Stomach (tissue), 9 donors: Measurements from ENCODE around the gene ANXA2R. TPM values are rescaled to one million over a fixed set of nuclear protein-coding genes. Genes with fewer than 3 reads are reported as not detected.
"Not testable (repeated sequence)": the region's sequence is repeated elsewhere in the genome, so short reads cannot be mapped to it uniquely, and the experiment has no call there.

Experiments
- DNase-seq, 2 donors: peaks; one replicate each; pipeline versions ENCODE4 v3.0.0 to v3.0.0-alpha.2; 2013 to 2019
- H3K27ac ChIP-seq, 5 donors: fragments of 200-600 bp in 4 of 5; sonication (generic) in 4 of 5; one replicate each; pipeline ENCODE4 v1.5.1; 2013 to 2019; ENCODE audit warnings: mild to moderate bottlenecking in 1 of 5, moderate library complexity in 1 of 5
- H3K27me3 ChIP-seq, 3 donors: fragments of 200-600 bp; sonication (generic); one replicate each; pipeline ENCODE4 v1.5.1; 2017 to 2019; ENCODE audit warnings: mixed run types in 1 of 3
- H3K36me3 ChIP-seq, 4 donors: fragments of 200-600 bp; sonication (generic); 1 replicate in 3 of 4; 2 replicates in 1 of 4; pipeline ENCODE4 v1.5.1; 2016 to 2019
- H3K4me1 ChIP-seq, 4 donors: fragments of 200-600 bp; sonication (generic); one replicate each; pipeline ENCODE4 v1.5.1; 2016 to 2019
- H3K4me3 ChIP-seq, 4 donors: fragments of 200-600 bp; sonication (generic) in 3 of 4; one replicate each; pipeline ENCODE4 v1.5.1; 2016 to 2019; ENCODE audit warnings: mild to moderate bottlenecking in 1 of 4
- H3K9me3 ChIP-seq, 4 donors: fragments of 200-600 bp; sonication (generic); one replicate each; pipeline ENCODE4 v1.5.1; 2016 to 2019
- EP300 ChIP-seq: sonication (generic); formaldehyde crosslinking; IDR thresholded peaks from one replicate; pipeline ENCODE4 v1.6.1; 2017; ENCODE audit warnings: antibody characterized with exemption
- POLR2A ChIP-seq, 4 donors: fragments of 450-650 bp; IDR thresholded peaks; one replicate each; pipeline ENCODE4 v1.6.1; 2016; ENCODE audit warnings: antibody characterized with exemption in 4 of 4, control low read depth in 2 of 4, mild to moderate bottlenecking in 1 of 4, moderate library complexity in 1 of 4
- POLR2AphosphoS5 ChIP-seq, 3 donors: sonication (generic); formaldehyde crosslinking; IDR thresholded peaks; one replicate each; pipeline ENCODE4 v1.6.1; 2016; ENCODE audit warnings: antibody characterized with exemption in 3 of 3
- WGBS, 5 donors: extraction: QIAGEN DNeasy Blood & Tissue Kit in 3 of 5; methylation state at CpG; one replicate each; pipeline versions ENCODE4 v1.1.5 to v1.1.7; 2013 to 2018; 5-methylcytosine and 5-hydroxymethylcytosine counted together
- intact Hi-C: fragments of 100-400 bp; cut with DNase I; formaldehyde crosslinking; loops from one replicate; pipeline ENCODE4 v1.15.1; 2023; ENCODE audit warnings: low total_unique reads
- polyA plus RNA-seq, 3 donors: library from polyadenylated mRNA; stranded (reverse); fragments of 200-250 nt; gene quantifications; one replicate each; pipeline ENCODE4 v1.2.3, GENCODE V29; 2013
- total RNA-seq, 5 donors: library from RNA; depleted of rRNA; stranded (reverse); fragments of >200 nt; gene quantifications; one replicate each; pipeline versions ENCODE4 v1.1.0 to v1.2.3, GENCODE V29; 2014 to 2016
- TF ChIP-seq, protein P1 (sequence below), 7 experiments: fragments of 450-650 bp in 4 of 7; fragments of 200-600 bp in 3 of 7; sonication (generic) in 3 of 7; IDR thresholded peaks; one replicate each; pipeline ENCODE4 v1.5.1; 2016 to 2019; ENCODE audit warnings: antibody characterized with exemption in 7 of 7, control low read depth in 2 of 7, mild to moderate bottlenecking in 1 of 7
- donor health status: healthy with polysubstance abuse.
- donor health status: Bipolar disorder and iron deficiency.
- donor health status: healthy.

ANXA2R gene
- total and polyA plus RNA-seq, 8 donors = 0.76 to 7.5 (median 2.2) TPM; not detected in 1

DNA sequence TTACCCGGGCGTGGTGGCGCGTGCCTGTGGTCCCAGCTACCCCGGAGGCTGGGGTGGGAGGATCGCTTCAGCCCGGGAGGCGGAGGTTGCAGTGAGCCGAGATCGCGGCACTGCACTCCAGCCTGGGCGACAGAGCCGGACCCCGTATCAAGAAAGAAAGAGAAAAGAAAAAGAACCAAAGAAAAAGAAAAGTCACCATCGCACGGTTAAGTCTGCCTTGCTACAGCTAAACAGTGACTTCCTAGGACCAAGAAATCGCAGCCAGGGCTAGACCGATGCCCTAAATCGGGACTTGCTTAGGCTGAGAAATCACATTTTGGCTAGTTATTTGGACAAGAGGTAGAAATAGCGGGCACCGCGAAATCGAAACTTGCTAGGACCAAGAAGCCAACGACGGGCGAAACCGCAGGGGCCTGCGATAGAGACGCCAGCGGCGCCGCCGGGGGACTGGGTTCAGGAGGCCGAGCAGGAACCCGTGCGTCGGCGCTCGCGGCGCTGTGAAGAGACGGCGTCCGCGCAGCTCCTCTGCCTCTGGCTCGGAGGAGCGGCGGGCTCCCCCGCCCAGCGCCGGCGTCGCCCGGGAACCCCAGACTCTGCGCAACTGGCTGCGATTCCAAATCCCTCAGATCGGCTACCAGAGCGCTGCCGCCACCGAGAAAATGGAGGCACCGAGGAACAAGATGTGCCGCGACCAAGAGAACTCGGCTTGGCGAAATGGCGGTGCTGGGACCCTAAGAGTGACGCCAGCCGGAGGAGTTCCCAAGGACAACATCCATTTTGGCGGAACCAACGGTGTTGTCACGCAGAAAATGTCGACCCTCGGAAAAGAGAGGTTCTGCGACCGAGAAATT lies 26.1 kb upstream of the ANXA2R start:
- Histone ChIP-seq H3K4me1 (peaks cover 18 to 48% (median 45%) of the 10 kb centered on the region in 4 donors), H3K9me3 (no peaks in the 10 kb centered on the region), H3K27ac (peak overlapping the region; percentile 94 to 100 (median 98)), H3K36me3 (peaks cover 5 to 16% (median 12%) of the 10 kb centered on the region in 4 donors), H3K27me3 (no peaks in the 10 kb centered on the region), H3K4me3 (peak overlapping the region; percentile 66 to 86 (median 81))
- WGBS, 5 donors = 0% methylated on average over 45 to 75 of the region's 75 CpGs
- DNase-seq = peak; percentile 82 to 89
- TF ChIP-seq POLR2A (IDR thresholded peaks at IDR 0.05) = no peak
- peak in 2 of 3 donors; percentile 4 to 39 for TF ChIP-seq POLR2AphosphoS5 (IDR thresholded peaks at IDR 0.05)
- no peak for TF ChIP-seq EP300
- TF ChIP-seq, protein P1, sequence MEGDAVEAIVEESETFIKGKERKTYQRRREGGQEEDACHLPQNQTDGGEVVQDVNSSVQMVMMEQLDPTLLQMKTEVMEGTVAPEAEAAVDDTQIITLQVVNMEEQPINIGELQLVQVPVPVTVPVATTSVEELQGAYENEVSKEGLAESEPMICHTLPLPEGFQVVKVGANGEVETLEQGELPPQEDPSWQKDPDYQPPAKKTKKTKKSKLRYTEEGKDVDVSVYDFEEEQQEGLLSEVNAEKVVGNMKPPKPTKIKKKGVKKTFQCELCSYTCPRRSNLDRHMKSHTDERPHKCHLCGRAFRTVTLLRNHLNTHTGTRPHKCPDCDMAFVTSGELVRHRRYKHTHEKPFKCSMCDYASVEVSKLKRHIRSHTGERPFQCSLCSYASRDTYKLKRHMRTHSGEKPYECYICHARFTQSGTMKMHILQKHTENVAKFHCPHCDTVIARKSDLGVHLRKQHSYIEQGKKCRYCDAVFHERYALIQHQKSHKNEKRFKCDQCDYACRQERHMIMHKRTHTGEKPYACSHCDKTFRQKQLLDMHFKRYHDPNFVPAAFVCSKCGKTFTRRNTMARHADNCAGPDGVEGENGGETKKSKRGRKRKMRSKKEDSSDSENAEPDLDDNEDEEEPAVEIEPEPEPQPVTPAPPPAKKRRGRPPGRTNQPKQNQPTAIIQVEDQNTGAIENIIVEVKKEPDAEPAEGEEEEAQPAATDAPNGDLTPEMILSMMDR (IDR thresholded peaks at IDR 0.05) = no peak
- intact Hi-C loops = no loop called here

DNA sequence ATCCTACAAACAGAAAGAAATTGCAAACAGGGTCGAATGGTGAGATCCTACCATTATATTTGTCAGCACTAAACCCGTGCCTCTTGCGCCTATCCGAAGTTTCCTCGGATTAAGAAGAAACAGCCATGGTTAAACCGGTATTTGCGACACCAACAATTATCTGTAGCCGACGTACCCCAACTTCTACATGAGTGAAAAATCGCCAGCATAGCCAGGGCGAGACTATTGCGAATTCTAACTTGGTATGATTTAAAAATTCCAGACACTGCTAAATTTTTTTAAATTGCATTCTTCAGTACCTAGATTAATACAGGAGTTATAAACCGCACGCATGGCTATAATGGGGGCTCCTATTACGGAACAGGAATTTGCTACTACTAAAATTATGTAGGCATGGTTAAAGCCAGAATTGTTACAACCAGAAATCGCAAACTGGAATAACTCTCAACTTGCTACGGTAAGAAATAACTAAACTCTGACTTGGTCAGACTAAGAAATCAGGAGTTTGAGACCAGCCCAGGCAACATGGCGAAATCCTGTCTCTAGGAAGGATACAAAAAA lies 25.3 kb upstream of the ANXA2R start:
- intact Hi-C loops = no loop called here
- Histone ChIP-seq H3K4me3 (peak overlapping the region; percentile 66 to 86 (median 81)), H3K27me3 (no peaks in the 10 kb centered on the region), H3K36me3 (peaks cover 0 to 9% (median 5%) of the 10 kb centered on the region in 4 donors), H3K27ac (peak overlapping the region; percentile 94 to 100 (median 98)), H3K9me3 (no peaks in the 10 kb centered on the region), H3K4me1 (peaks cover 18 to 44% (median 42%) of the 10 kb centered on the region in 4 donors)
- WGBS, 5 donors = 0 to 2% (median 1%) methylated on average over 18 of the region's 18 CpGs
- no peak for TF ChIP-seq EP300
- no peak for TF ChIP-seq POLR2AphosphoS5 (IDR thresholded peaks at IDR 0.05)
- no peak for TF ChIP-seq POLR2A (IDR thresholded peaks at IDR 0.05)
- TF ChIP-seq, protein P1 (IDR thresholded peaks at IDR 0.05) = no peak
- DNase-seq = peak in 1 of 2 donors; percentile 69

DNA sequence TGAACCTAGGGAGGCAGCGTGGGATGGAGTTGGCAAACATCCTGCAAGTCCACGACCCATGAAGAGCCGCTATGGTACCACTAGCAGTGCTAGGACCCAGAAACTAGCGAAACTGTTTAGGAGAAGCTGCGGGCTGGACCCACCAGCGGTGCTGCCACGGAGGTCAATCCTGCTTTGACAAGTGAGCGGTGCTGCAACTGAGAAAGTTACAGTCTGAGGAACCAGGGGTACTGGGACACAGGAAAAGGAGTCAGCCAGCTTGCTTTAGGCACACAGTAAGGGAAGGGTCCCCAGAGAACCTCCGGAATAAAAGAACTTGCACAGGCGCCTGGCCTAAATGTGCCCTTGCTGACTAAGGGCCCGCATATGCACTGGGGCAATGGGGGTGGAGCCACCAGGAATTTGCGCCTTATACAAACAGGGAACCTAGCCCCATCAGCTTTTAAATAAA lies 23.6 kb upstream of the ANXA2R start:
- H3K27ac ChIP-seq = peak overlapping the region in 4 of 5 donors; percentile 98 to 100 (median 98)
- WGBS, 5 donors = 77 to 91% (median 87%) methylated on average over 12 of the region's 12 CpGs
- no peaks in the 10 kb centered on the region for H3K36me3 ChIP-seq
- H3K4me1 ChIP-seq = peaks cover 11 to 27% (median 25%) of the 10 kb centered on the region in 4 donors
- H3K27me3 ChIP-seq = no peaks in the 10 kb centered on the region
- TF ChIP-seq, protein P1 (IDR thresholded peaks at IDR 0.05) = no peak
- no peak for TF ChIP-seq POLR2AphosphoS5 (IDR thresholded peaks at IDR 0.05)
- TF ChIP-seq EP300 = no peak
- no peak for TF ChIP-seq POLR2A (IDR thresholded peaks at IDR 0.05)
- no peaks in the 10 kb centered on the region for H3K9me3 ChIP-seq
- intact Hi-C loops = no loop called here
- H3K4me3 ChIP-seq = peak overlapping the region in 2 of 4 donors; percentile 78 to 84
- DNase-seq = peak in 1 of 2 donors; percentile 35

DNA sequence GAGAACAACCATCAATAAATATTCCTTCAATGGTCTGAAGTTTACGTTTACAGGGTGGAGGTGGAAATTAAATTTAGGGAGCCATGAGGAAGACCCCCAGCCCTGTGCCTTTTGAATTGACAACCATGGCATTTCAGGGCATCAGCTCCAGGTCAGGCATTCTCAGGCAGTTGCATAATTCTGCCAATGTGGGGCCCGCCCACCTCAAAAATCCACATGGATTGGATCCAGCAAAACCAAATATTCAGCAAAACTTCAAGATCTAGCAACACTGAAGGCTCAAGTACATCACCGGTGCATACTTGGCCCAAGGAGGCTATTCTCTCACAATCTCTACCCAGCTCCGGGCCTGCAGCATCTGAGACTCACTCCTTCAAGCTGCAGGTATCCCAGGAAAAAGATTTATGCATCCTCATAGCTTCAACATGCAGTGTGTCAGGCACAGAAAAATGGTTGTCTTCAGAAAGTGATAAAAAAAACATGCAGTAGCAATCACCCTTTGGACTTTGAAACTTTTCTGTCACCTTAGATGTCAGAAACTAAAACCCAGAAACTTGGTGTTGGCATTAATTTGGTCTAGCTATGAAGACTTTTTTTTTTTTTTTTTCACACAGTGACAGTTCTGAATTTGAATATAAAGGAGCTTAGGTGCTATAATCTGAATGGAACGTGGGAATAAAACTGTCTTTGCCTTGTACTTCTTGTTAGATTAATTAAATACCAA lies 21.4 kb upstream of the ANXA2R start:
- TF ChIP-seq POLR2AphosphoS5 (IDR thresholded peaks at IDR 0.05) (no peak), EP300 (no peak), POLR2A (IDR thresholded peaks at IDR 0.05) (no peak)
- TF ChIP-seq, protein P1 (IDR thresholded peaks at IDR 0.05) = no peak
- Histone ChIP-seq H3K4me3 (no peak overlapping the region), H3K27ac (no peak overlapping the region), H3K9me3 (no peaks in the 10 kb centered on the region), H3K4me1 (peaks cover 0 to 14% (median 9%) of the 10 kb centered on the region in 4 donors), H3K27me3 (no peaks in the 10 kb centered on the region), H3K36me3 (no peaks in the 10 kb centered on the region)
- no peak for DNase-seq
- 83 to 89% (median 86%) methylated on average over 5 of the region's 5 CpGs for WGBS, 5 donors
- intact Hi-C loops = no loop called here

DNA sequence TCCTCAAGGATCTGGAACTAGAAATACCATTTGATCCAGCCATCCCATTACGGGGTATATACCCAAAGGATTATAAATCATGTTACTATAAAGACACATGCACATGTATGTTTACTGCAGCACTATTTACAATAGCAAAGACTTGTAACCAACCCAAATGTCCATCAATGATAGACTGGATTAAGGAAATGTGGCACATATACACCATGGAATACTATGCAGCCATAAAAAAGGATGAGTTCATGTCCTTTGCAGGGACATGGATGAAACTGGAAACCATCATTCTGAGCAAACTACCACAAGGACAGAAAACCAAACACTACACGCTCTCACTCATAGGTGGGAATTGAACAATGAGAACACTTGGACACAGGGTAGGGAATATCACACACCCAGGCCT lies 19.9 kb upstream of the ANXA2R start:
- DNase-seq, H3K27me3 ChIP-seq, H3K9me3 ChIP-seq, H3K4me3 ChIP-seq, H3K27ac ChIP-seq, intact Hi-C loops, H3K36me3 ChIP-seq: not testable (repeated sequence)
- 93 to 98% (median 96%) methylated on average over 2 of the region's 2 CpGs for WGBS, 5 donors
- peaks cover 0 to 14% (median 9%) of the 10 kb centered on the region in 4 donors for H3K4me1 ChIP-seq

DNA sequence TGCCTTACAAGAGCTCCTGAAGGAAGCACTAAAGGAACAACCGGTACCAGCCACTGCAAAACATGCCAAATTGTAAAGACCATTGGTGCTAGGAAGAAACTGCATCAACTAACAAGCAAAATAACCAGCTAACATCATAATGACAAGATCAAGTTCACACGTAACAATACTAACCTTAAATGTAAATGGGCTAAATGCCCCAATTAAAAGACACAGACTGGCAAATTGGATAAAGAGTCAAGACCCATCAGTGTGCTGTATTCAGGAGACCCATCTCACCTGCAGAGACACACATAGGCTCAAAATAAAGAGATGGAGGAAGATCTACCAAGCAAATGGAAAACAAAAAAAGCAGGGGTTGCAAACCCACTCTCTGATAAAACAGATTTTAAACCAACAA lies 15.0 kb upstream of the ANXA2R start:
- DNase-seq, H3K27ac ChIP-seq, H3K4me1 ChIP-seq, H3K4me3 ChIP-seq, intact Hi-C loops, H3K9me3 ChIP-seq, H3K27me3 ChIP-seq: not testable (repeated sequence)
- peaks cover 0 to 15% (median 7%) of the 10 kb centered on the region in 4 donors for H3K36me3 ChIP-seq
- WGBS, 5 donors = 96 to 98% (median 96%) methylated on average over 2 of the region's 2 CpGs
